Measurements from ENCODE around the gene GRIN3B. TPM values are rescaled to one million over a fixed set of nuclear protein-coding genes. Genes with fewer than 3 reads are reported as not detected.
A peak's percentile ranks its signal among the peaks of the same experiment; 100 is the strongest.

GRIN3B gene
- total and polyA plus RNA-seq, 9 of the 15 experiments (the other 6 are each of a cell fraction or from before 2014, with no cell fraction given) = 0.06 to 0.95 (median 0.19) TPM; not detected in 6

DNA sequence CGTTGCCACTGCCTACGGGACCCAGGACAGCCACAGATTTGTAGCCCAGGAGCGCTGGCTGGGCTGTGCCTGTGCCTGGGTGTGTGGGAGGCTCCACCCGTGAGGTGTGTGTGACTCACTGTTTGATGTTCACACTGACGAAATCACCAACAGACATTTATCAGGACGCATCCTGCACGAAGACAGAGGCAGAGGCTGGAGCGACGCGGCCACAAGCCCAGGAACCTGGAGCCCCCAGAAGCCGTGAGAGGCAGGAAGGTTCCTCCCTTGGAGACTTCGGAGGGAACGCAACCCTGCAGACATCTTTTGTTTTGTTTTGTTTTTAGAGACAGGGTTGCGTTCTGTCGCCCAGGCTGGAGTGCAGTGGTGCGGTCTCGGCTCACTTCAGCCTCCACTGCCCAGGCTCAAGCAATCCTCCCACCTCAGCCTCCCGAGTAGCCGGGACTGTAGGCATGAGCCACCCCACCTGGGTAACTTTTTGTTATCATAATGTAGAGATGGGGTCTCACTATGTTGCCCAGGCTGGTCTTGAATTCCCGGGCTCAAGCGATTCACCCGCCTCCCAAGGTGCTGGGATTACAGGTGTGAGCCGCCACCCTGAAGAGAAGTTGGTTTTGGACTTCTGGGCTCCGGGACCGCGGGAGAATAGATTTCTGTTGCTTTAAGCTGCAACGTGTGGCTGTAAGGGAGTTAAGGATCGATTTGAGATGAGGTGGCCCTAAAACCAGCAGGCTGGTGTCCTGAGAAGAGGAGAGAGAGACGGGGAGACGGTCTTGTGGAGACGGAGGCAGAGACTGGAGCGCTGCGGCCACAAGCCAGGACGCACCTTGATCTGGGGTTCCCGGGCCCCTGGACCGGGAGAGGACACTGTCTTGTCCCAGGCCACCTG is 41.0 kb upstream of the GRIN3B start (continued):
- peak in 1 of 2 experiments; percentile 63; a peak in 1 of 4 replicates for TF ChIP-seq TRIM24 (IDR thresholded peaks at IDR 0.05)
- peak; percentile 80 for TF ChIP-seq BCOR (IDR thresholded peaks at IDR 0.05)
- TF ChIP-seq BCL6 (CRISPR knock-in tag; IDR thresholded peaks at IDR 0.05) = no peak
- 0 out of 2 replicates have a peak, but pooled peaks have one; percentile 51 for TF ChIP-seq ZNF324 (CRISPR knock-in tag; IDR thresholded peaks at IDR 0.05)
- TF ChIP-seq MAX (CRISPR knock-in tag; IDR thresholded peaks at IDR 0.05) = 0 out of 2 replicates have a peak, but pooled peaks have one; percentile 13
- no peak for TF ChIP-seq AFF4 (CRISPR knock-in tag; IDR thresholded peaks at IDR 0.05)
- peak; percentile 81; the same call in 1 of the 2 replicates for TF ChIP-seq HDAC2 (IDR thresholded peaks at IDR 0.05)
- no peak for TF ChIP-seq SNIP1 (IDR thresholded peaks at IDR 0.05; ENCODE audit: low read depth)
- TF ChIP-seq TSC22D4 (tag; IDR thresholded peaks at IDR 0.05) = no peak
- TF ChIP-seq STAG1 (CRISPR knock-in tag; IDR thresholded peaks at IDR 0.05; ENCODE audit: borderline replicate concordance) = no peak
- TF ChIP-seq REST (IDR thresholded peaks at IDR 0.05; ENCODE audit: borderline replicate concordance) = peak; percentile 29; the same call in 1 of the 2 replicates
- TF ChIP-seq REST (CRISPR knock-in tag; IDR thresholded peaks at IDR 0.05; ENCODE audit: low read depth) = no peak
- no peak for TF ChIP-seq PCBP1 (IDR thresholded peaks at IDR 0.05; ENCODE audit: low read depth, low read length, poor library complexity, severe bottlenecking)
- no peak for TF ChIP-seq PTBP1 (IDR thresholded peaks at IDR 0.05; ENCODE audit: low read depth, low read length)

All from K562 (cell line).